Measurements from ENCODE around the gene SH3GL1.

SH3GL1 gene

DNA sequence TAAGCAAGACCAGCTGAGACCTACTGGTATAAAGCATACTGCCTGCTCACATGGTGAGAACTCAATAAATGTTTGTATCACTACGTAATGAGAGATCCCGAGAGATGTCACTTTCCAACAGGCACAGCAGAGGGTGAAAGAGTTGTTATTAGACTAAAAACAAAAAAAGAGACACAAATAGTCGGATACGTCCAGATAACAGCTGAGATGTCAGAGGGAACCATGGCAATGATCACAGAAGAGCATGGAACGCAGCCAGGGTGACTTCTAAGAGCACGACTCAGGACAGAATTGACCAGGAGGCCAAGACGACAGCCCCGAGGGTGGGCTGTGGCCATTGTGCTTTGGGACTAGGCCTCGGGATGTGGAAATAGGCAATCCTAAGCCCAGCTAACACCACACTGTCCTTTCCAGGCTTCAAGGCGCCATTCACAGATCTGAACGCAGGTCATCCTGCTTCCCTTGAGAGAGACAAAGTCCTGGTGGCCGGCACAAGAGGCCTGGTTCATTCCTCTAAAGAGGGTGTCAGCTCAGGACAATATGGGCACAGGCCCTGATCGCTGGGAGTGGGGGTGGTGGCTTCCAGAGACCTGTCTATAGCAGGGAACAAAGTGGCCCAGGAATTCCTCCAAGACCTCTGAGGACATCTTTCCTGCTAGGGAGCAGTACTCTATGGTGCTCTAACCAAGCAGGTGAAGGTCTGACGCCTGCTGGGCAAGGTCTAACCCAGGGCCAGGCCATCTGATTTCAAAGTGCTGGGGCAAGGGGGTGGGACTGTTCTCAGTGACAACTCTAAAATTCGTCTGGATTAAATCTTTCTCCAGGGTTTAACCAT lies 3.2 kb downstream of the SH3GL1 start:
- no peak for DNase-seq

DNA sequence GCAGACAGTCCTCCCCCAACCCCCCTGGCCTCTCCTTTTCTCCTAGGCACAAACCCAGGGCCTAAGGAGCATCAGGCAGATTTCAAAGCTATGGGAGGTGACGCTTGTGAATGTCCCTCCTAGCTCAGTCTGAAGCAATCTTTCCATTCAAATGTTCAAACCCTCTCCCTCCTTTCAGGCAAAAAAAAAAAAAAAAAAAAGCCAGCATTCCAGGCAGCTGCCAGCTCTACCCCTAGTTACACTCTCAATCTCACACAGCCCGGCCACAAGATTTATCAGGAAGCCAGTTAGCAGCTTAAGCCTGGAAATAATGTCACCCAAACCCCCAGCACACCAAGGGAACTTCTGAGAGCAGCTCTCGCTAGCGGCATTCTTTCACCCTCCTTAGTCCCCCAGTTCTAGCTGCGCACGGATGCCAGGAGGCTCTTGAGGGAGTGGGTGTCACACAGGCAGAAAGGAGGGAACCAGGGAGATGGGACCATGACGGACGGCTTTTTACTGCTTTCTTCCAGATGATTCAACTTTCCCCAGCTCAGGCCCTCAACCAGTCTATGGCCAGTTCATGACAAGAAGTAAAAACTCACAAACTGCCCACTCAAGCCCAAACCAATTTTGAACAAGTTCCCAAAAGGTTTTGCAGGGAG lies 6.3 kb downstream of the SH3GL1 start:
- DNase-seq: no peak

DNA sequence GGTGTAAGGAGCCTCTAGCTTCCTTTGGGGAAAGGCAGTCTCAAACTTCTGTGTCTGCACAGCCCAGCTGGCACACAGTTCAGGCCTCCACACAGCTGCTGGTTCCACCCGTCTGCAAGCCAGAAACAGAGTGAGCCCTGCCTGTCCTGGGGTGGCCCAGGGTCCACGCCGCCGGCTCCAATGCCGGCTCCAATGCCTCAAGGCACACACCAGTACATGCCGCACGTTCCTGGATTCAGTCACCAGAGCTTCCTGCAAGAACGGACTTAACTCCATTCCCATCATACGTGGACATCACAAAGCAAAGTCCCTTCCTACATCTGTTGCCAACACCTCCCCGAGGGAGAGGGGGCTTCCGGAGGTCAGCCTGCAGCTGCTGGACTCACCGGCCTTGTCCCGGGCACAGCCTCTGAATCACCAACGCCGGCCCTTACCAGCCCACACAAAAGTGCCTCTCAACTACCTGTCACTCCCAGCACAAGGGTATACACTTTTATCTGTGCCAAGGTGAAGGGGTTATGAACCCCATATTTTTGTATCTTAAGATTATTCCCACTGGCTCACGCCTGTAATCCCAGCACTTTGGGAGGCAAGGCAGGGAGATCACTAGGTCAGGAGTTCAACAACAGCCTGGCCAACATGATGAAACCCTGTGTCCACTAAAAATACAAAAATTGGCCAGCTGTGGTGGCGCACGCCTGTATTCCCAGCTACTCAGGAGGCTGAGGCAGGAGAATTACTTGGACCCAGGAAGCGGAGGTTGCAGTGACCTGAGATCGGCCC lies 8.5 kb downstream of the SH3GL1 start:
- no peak for DNase-seq

DNA sequence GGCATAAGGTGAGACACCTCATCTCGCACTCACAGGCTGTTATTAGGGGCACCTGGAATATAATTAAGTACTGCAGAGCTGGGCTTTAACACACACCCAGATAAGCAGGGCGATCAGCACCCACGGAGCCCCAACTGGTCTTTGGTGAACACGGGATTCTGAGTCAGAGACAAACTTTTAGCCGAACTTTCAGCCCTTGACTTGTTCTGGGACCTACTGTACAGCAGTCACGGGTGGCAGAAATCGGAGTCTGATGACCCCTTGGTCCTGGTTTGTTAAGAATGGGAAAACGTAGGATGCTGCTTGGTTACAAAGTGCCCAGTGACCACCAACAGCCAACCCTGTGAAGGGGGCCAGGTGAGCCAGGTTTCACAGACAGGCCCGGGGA lies 9.0 kb downstream of the SH3GL1 start:
- no peak for DNase-seq

DNA sequence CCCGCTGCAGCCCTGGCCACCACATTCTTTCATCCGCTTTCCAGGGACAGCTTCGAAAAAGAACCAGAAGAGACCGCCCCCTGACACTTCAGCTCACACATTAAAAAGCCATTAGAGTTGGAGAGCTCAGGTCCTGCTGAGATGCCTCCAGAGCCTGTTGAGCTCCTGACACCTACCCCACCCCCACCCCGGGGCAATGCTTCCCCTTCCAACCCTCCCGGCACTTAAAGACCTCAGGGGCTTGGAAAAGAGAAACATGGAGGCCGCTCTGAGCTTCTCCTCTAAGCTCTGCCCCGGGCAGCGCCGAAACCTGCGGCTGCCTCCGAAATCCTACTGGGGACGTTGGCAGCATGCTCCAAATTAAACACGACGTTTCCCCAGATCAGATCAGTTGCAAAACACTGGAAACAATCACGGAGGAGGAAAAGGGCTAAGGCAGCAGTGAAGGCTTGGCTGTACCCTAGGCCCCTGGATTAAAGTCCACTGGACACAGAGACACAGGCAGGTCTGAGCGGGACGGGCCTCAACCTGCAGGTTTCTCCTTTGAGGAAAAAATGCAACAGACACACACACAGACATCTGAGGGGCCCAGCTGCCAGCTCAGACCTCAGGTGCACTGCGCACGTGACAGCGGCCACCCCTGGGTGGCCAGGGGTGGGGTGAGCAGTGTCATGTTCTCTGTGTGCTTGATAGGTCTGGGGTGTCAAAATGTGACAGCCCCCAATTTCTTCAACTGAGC lies 9.6 kb downstream of the SH3GL1 start:
- no peak for DNase-seq

DNA sequence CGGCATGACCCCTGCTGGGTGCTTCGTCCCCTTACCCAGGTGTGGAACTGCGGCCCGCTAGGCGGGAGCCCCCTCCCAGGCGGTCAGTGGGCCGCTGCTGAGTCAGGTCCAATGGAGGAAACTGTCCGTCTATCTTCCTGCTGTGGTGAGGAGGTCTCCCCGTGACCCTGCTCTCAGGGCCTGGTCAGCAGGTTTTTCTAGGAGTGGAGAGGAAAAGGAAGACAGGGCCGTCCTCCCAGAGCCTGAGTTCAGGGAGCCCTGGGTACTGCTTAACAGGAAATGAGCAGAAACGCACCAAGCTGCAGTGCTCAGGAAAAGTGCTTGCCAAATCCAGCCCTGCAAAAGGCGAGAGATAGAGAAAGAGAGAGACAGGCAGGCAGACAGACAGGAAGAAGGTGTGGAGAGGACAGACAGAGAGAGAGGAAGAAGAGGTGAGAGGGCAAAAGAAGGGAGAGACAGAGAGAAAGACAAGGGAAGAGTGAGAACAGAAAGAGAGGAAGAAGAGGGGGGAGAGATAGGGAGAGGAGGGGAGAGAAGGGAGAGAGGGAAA lies 10.3 kb downstream of the SH3GL1 start:
- DNase-seq: no peak

DNA sequence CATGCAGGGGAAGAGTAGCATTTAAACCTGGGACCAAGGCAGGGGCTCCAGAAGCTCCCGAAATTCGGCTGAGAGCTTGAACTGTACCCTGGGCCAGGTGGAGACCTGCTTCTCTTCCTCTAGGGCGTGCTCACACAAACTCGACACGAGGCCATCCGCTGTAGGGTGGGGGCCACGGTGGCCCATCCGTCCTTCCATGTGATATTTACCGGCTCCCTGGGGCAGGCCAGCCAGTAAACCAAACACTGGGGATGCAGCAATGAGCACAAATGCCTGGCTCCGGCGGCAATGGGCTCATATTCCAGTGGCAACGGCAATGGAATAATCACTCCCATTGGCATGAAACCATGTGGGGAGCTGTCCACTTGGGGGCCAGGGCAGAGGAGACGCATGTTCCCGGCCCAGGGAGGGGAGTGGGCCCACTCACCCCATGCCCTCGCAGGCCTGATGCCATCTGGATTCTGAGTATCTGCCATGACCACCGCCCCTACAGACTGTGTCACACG lies 10.8 kb downstream of the SH3GL1 start:
- DNase-seq: no peak

DNA sequence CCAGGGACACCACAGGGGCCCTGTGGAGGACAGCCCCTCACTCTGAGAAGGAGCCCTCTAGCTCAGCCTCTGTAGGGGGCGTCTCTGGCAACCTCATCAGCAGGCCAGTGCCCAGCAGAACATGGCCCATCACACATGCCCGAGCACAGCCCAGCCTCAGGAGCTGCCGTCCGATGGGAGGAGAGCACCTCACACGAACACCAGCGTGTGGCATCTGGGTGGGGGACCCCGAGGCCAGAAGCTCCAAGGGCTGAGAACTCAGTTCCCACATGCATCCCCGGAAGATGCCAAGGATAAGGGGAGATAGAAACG lies 11.3 kb downstream of the SH3GL1 start:
- no peak for DNase-seq

DNA sequence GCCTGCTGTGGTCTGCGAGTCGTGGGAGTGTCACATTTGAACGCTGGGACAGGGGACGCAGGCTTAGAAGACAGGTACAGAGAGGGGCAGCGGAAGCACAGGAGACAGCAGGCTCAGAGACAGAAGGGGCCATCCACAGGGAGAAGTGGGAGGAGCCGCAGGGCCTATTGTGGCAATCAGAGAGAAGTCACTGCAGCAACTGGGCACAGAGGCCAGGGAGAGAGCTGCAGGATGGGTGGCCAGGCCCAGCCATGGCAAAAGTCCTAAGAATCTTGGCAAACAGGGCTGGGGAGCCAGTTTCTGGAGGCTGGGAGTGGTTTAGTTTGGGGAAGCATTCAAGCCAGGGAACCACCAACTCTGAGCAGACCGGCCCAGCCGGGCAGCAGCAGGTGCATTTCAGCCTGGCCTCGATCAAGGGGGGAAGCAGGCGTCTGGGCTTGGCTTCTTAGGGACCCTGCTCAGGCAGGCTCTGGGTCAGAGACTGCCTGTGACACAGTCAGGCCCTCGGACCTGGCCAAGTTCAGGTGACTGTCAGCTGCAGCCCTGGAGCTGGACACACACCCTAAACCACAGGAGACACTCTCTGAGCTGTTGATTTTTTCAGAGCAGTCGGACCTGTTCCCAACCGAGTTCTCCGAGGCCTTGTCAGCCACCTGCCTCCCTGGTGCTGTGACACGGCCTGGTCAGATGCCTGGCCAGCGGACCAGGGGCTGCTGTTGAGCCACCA lies 11.8 kb downstream of the SH3GL1 start:
- DNase-seq: no peak

DNA sequence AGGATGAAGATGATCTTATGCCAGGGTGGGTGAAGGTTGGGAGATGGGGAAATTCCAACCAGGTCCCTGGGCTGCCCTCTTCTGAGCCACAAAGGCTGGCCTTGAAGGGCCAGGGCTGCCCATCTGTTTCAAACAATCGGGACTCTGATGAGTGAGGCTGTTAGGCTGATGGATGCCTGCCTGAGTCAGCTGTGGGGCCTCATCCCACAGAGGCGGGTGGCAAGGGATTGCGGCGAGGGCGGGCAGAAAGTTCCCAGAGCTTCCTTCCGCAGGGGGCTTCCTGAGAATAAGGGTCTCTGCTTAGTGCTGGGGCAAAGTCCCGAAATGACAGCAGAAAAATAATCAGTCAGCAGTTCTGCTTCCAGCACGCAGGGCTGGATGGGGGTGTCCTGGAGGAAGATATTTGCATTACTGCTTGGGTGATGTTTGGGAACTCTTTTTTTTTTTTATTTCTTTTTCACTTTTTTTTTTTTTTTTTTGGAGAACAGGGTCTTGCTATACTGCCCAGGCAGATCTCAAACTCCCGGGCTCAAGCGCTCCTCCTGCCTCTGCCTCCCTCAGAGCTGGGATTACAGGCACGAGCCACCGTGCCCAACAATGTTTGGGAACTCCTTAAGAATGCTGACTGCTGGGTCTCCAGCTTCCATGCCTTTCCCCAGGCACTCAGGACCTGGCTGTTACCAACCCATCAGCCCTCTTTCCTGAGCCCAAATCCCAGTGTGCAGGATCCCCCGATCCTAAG lies 14.1 kb downstream of the SH3GL1 start:
- DNase-seq: no peak

DNA sequence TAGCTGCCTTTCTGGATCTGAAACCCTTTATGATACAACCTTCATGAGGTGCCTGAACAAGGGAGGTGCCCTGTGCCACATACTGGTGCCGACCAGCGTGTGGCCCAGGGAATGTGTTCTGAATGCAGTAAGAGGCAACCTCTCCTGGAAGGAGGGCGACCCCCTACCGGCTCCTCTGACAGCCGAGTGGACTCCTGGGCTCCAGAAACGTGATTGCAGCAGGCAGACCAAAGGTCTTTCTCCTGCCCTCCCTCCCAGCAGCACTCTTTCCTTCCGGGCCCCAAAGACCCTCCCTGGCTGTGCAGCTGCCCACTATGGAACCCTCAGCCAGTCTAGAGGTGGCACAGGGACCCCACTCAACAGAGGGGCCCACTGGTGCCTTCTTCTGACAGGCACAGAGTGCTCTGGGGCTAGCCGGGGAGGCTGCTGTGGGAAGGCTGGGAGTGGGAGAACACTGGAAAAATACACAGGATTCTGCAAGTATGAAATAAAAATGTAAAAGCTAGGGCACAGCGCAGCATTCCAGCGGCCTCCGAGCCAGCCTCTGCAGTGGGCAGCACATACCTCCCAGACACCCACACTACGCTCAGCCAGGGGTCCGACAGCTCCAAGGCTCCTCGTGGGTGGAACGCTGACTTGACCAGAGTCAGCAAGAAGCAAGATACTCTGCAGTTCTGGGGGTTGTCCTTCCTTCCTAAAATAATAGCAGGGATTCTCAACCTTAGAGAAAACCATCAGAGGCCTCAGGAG lies 14.9 kb downstream of the SH3GL1 start:
- DNase-seq: no peak

DNA sequence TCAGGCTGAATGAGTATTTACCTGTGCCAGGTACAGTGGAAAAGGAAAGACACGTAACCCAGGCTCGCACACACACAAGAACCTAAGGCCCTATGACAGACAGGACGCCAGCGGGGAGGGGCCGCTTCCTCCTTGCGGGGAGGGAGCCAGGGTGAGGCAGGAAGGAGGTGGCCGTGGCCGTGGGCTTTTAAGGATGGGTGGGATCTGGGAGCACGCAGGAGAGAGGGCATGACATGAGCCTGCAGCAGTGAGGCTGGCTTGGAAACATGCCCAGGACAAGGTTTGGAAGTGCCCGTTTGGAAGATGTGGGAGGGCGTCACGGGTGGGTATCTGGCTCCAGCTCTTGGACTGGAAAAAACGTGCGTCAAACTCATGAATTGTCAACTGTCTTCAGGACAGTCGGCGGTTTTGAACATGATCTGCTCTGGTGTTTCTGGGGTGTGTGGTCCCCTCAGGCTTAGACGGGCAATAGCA lies 20.1 kb downstream of the SH3GL1 start:
- peak; percentile 23 for DNase-seq

DNA sequence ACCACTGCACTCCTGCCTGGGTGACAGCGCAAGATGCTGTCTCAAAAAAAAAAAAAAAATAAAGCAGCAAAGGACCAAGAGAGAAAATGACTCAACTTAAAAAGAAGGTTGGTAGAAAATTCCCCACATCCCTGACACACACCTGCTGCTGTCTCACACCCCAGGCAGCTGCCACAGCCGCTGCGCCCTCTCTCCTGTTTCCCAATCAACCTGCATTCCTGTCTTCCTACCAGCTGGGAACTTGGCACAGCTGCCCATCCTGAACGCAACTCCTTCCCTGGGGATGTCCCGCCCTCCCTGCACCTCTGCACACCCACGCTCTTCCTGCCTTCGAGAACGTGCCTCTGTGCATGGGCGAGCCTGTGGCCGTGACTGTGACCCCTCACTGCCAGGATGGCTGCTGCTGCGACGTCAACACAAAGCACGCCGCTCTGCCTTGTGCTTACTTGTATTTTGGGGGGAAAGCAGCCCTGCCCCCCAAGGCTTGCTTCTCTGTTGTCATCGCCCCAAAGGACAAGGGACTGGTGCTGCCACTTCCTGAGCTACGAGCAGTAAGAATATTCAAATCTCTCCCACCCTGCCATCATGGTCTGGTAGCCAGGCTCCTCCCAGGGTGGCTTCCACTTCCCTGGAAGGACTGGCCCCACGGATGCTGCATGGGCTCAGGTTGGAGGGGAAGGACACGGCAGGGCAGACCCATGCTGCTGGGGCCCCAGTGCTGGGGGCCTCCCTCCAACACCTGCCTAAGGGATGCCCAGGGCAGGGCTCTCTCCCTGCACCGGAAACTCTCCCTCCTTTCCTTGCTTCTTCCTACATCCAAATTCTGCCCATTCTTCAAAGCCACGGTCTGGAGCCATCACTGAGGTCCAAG lies 20.7 kb downstream of the SH3GL1 start:
- no peak for DNase-seq

DNA sequence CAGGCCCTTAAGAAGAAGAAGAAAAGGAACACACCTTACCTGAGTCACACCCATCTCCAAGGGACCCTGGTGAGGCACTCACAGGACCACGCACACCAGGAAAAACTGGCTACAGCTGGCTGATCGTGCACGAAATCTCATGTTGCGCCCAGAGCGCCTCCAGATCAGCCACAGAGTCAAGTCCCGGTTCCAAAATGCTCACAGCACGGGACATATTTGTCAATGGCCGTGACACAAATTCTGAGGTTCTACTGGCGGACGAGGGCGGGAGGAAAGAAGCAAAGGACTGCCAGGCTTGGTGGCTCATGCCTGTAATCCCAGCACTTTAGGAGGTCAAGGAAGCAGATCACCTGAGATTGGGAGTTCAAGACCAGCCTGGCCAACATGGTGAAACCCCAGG lies 21.5 kb downstream of the SH3GL1 start:
- DNase-seq: no peak

DNA sequence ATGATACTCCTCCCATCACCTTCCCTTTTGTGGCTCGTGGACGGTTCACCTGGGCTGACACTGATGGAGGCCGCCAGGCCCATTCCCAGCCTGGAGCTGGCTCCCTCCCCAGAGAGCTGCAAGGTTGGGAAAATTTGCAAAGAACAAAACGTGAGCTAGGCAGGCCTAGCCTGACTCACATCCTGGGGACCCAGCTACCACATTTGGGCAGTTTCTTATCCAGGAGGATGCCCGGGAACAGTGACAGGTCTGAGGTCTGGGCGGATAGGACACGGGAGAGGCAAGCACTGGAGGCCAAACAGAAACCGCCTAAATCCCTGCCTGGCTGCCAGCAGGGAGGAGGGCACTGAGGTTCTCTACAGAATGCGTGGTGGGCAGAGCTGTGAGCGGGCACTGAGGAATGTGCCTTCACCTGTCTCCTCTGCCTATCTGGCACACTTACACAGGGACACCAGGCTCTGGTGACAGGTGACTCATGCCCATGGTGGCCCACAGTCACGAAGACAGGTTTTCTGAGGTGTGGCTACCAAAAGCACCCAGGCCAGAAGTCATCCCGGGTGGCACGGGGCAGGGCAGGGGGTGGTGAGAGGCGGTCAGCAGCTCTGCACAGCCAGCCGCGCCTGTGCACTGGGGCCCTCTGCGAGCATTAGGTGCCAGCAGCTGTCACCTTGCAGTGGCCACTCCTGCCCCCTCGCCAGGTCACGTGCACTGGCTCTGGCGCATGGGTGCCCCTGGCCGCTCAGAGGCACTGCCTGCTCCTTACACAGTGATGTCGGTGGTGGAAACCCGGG lies 23.2 kb downstream of the SH3GL1 start:
- DNase-seq: no peak

DNA sequence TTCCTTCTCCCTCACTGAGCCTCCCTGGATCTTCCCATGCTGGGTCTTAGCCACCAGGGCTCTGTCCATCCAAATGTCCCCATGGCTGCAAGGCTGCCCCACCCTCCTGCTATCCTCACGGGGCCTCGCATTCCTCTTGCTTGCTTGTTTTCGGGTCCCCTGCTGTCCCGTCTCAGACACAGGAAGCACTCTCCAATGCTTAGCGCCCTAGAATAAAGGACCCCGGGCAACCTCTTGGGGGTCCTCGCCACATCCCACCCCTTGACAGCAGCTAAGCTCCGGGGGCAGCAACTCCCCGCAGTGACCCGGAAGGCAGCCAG lies 23.7 kb downstream of the SH3GL1 start:
- no peak for DNase-seq

DNA sequence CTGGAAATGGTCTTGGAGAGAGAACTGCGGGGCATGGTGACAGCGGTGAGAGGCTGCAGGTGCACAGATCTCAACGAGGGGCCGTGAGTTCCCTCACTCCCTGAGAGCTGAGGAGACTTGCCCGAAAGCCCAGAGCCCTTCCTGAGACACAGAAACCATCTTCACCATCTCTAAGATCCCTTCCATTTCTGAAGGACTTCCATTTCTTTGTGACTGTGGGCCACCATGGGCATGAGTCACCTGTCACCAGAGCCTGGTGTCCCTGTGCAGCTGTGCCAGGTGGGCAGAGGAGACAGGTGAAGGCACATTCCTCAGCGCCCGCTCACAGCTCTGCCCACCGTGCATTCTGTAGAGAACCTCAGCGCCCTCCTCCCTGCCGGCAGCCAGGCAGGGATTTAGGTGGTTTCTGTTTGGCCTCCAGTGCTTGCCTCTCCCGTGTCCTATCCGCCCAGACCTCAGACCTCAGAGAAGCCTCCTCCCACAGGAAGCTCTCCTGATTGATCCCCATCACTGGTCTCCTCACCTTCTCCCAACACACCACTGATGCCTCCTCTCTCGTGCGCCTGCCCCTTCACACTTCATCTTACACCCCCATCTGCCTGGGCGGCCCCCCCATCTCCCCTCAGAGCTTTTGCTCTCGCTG lies 24.2 kb downstream of the SH3GL1 start:
- no peak for DNase-seq

Measured in effector CD8-positive, alpha-beta T cell (primary cell).